22Rv1 (cell line): ENCODE data around the gene CABLES1.

Experiments
- H3K27ac ChIP-seq: fragments of 450-650 bp; 2 replicates; pipeline ENCODE4 v1.5.1; 2017
- CTCF ChIP-seq: fragments of 450-650 bp; IDR thresholded peaks from 2 replicates; pipeline ENCODE4 v1.5.1; 2017; ENCODE audit warnings: mild to moderate bottlenecking
- ZFX ChIP-seq: fragments of 450-650 bp; IDR thresholded peaks from 2 replicates; pipeline ENCODE4 v1.6.1; 2017; ENCODE audit warnings: antibody characterized with exemption, borderline replicate concordance

The CABLES1 gene

GRCh38 chr18:23209031-23209430, 73.7 kb downstream of the CABLES1 start:
- no peak overlapping the region for H3K27ac ChIP-seq
- TF ChIP-seq CTCF (no peak), ZFX (no peak)

- TF ChIP-seq ZFX: no peak
- TF ChIP-seq CTCF: no peak
- no peak overlapping the region for H3K27ac ChIP-seq
Observed at GRCh38 chr18:23209796-23210195, 74.5 kb downstream of the CABLES1 start.

DNA sequence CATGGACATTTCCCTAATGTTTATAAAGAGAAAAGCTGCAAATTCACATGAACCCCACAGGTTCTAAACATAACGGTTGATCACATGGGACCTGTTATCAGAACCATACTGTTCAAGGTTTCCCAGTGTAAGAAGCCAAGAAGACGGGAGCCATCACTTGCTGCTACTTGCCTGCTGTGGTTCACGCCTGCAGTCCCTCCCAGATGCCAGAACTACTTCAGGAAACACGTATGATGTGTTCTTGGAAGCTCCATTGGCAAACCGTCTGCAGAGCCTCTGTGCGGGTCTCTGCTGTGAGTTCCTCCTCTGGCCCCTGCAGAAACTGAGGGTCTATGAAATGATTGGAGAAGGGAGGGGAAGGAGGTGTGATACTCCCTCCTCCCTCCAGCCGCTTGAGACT, 75.2 kb downstream of the CABLES1 start:
- H3K27ac ChIP-seq: no peak overlapping the region
- TF ChIP-seq ZFX (no peak), CTCF (no peak)

DNA sequence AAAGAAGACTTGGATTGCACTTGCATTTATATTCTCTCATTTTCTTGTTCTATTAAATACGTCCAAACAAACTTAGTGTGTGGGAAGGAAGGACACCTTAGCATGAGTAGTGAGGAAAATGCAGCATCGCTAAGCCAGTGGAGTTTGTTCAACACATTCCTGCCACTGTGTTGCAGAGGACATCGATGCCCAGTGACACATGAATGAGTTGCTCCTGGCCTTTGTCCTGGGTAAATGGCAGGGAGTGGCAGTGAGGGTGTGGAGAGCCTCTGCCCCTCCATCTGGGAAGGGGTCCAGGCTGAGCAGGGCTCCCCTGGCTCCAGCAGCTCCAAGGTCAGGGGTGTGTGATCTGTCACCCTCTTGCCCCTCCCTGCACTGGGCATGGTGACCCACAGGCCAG, 75.9 kb downstream of the CABLES1 start:
- H3K27ac ChIP-seq: no peak overlapping the region
- no peak for TF ChIP-seq ZFX
- no peak for TF ChIP-seq CTCF

DNA sequence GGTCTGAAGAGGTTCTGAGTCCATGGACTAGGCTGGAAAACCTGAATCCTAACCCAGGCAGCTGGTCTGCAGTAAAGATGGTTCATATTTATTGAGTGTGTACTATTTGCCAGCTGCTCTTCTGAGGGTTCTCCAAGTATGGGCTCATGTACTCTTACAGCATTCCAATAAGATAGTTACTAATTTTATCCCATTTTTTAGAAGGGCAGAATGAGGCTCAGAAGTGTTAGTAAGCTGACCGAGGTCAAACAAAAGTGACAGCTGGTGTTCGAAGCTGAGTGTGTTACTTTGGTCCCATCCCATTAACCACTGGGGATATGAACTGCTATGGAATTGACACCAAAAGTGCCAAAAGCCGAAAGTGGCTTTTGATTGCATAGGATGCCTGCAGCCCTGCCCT, 76.9 kb downstream of the CABLES1 start:
- no peak for TF ChIP-seq CTCF
- no peak for TF ChIP-seq ZFX
- no peak overlapping the region for H3K27ac ChIP-seq

DNA sequence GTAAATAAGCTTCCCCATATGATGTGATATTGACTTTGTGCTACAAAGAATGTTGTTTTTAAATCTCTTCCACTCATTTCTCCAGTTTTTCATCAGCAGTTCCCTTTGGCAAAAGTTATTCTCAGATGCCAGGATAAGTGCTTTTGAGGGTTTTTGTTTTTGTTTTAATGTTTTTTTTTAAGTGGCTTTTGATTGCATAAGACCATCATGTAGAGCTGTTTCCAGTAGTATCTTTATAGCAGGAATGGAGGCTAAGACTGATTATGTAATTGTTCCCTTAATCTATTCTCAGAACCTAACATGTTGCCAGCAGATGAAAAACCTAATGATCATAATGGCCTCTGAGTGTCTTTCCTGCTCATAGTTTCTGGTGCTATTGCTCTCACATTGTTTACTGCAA, 77.9 kb downstream of the CABLES1 start:
- TF ChIP-seq CTCF (no peak), ZFX (no peak)
- H3K27ac ChIP-seq: no peak overlapping the region

- no peak for TF ChIP-seq CTCF
- TF ChIP-seq ZFX: no peak
Observed at GRCh38 chr18:23217781-23218180, 82.5 kb downstream of the CABLES1 start.

More at GRCh38 chr18:23217781-23218180, 82.5 kb downstream of the CABLES1 start:
- H3K27ac ChIP-seq: no peak overlapping the region
